Stimulated activated naive B cell treated with anti-CD40 and anti-IgM and Interleukin-4, amounts not matched to agents 10 μg/mL and 1 μg/mL and 100 μg/mL, for 72 hours (primary cell): ENCODE results near the gene WBP1.
A peak's percentile ranks its signal among the peaks of the same experiment; 100 is the strongest.
"Not testable (repeated sequence)": the region's sequence is repeated elsewhere in the genome, so short reads cannot be mapped to it uniquely, and the experiment has no call there.

Experiments used
- ATAC-seq, 2 donors: fragments of 150-1000 bp; cut with Tn5 transposase; replicated peaks; 2 replicates each; pipeline ENCODE4 v1.10.0; 2021; ENCODE audit warnings: moderate library complexity in 1 of 2
- DNase-seq: peaks from one replicate; pipeline ENCODE4 v3.0.0; 2021
- H3K27ac Mint-ChIP-seq: one replicate; pipeline ENCODE4 v1.8.0; 2022; ENCODE audit warnings: mild to moderate bottlenecking, mixed read lengths
- H3K27me3 Mint-ChIP-seq, 2 donors: one replicate each; pipeline ENCODE4 v1.8.0; 2022; ENCODE audit warnings: mixed read lengths in 2 of 2
- H3K36me3 Mint-ChIP-seq, 2 donors: one replicate each; pipeline ENCODE4 v1.8.0; 2022; ENCODE audit warnings: mixed read lengths in 2 of 2, mild to moderate bottlenecking in 1 of 2
- H3K4me1 Mint-ChIP-seq, 2 donors: one replicate each; pipeline ENCODE4 v1.8.0; 2022; ENCODE audit warnings: mixed read lengths in 2 of 2, mild to moderate bottlenecking in 1 of 2
- H3K4me3 Mint-ChIP-seq, 2 donors: one replicate each; pipeline ENCODE4 v1.8.0; 2022; ENCODE audit warnings: mild to moderate bottlenecking in 2 of 2, mixed read lengths in 2 of 2, moderate library complexity in 1 of 2
- H3K9me3 Mint-ChIP-seq, 2 donors: one replicate each; pipeline ENCODE4 v1.8.0; 2022; ENCODE audit warnings: mixed read lengths in 2 of 2, mild to moderate bottlenecking in 1 of 2

WBP1 gene

GRCh38 chr2:74457129-74457548 is 1.1 kb upstream of the WBP1 start:
- Mint-ChIP-seq H3K9me3 (no peaks in the 10 kb centered on the region), H3K27me3 (no peaks in the 10 kb centered on the region), H3K4me1 (peaks cover 40 to 54% of the 10 kb centered on the region in 2 donors), H3K27ac (peak overlapping the region; percentile 100), H3K4me3 (peak overlapping the region; percentile 84 to 94), H3K36me3 (peaks cover 18 to 44% of the 10 kb centered on the region in 2 donors)
- ATAC-seq: no peak
- no peak for DNase-seq

- Mint-ChIP-seq H3K4me3 (peak overlapping the region; percentile 84 to 94), H3K9me3 (no peaks in the 10 kb centered on the region), H3K36me3 (peaks cover 22 to 48% of the 10 kb centered on the region in 2 donors), H3K27me3 (no peaks in the 10 kb centered on the region), H3K4me1 (peaks cover 41 to 56% of the 10 kb centered on the region in 2 donors), H3K27ac (peak overlapping the region; percentile 100)
- DNase-seq: peak; percentile 77
- peak; percentile 52 to 56 for ATAC-seq
Measured at GRCh38 chr2:74457549-74458131, 598 bp upstream of the WBP1 start.

- peak overlapping the region; percentile 100 for H3K27ac Mint-ChIP-seq
- no peak for DNase-seq
- peak overlapping the region; percentile 84 to 94 for H3K4me3 Mint-ChIP-seq
- no peaks in the 10 kb centered on the region for H3K9me3 Mint-ChIP-seq
- H3K36me3 Mint-ChIP-seq: peaks cover 25 to 55% of the 10 kb centered on the region in 2 donors
- H3K27me3 Mint-ChIP-seq: no peaks in the 10 kb centered on the region
- H3K4me1 Mint-ChIP-seq: peaks cover 45 to 69% of the 10 kb centered on the region in 2 donors
- no peak for ATAC-seq
Measured at GRCh38 chr2:74458938-74459363, 713 bp downstream of the WBP1 start.

- peak overlapping the region; percentile 84 to 94 for H3K4me3 Mint-ChIP-seq
- H3K27ac Mint-ChIP-seq: peak overlapping the region; percentile 39
- not testable (repeated sequence) for ATAC-seq, H3K27me3 Mint-ChIP-seq, H3K9me3 Mint-ChIP-seq, DNase-seq
- H3K4me1 Mint-ChIP-seq: peaks cover 41 to 74% of the 10 kb centered on the region in 2 donors
- peaks cover 25 to 55% of the 10 kb centered on the region in 2 donors for H3K36me3 Mint-ChIP-seq
Measured at GRCh38 chr2:74459503-74460118, 1.4 kb downstream of the WBP1 start.

GRCh38 chr2:74460187-74460586 is 1.9 kb downstream of the WBP1 start:
- H3K4me1 Mint-ChIP-seq: peaks cover 39 to 71% of the 10 kb centered on the region in 2 donors
- H3K36me3 Mint-ChIP-seq: peaks cover 23 to 52% of the 10 kb centered on the region in 2 donors
- peak overlapping the region; percentile 84 to 94 for H3K4me3 Mint-ChIP-seq
- not testable (repeated sequence) for ATAC-seq, DNase-seq, H3K9me3 Mint-ChIP-seq, H3K27me3 Mint-ChIP-seq
- H3K27ac Mint-ChIP-seq: peak overlapping the region; percentile 39

- peaks cover 28 to 59% of the 10 kb centered on the region in 2 donors for H3K4me1 Mint-ChIP-seq
- H3K9me3 Mint-ChIP-seq: no peaks in the 10 kb centered on the region
- H3K27ac Mint-ChIP-seq: peak overlapping the region; percentile 73
Measured at GRCh38 chr2:74461187-74462053, 3.2 kb downstream of the WBP1 start.

GRCh38 chr2:74462054-74462785 is 4.0 kb downstream of the WBP1 start:
- Mint-ChIP-seq H3K4me3 (no peak overlapping the region), H3K36me3 (peaks cover 17 to 33% of the 10 kb centered on the region in 2 donors), H3K4me1 (peaks cover 23 to 51% of the 10 kb centered on the region in 2 donors), H3K27me3 (no peaks in the 10 kb centered on the region), H3K9me3 (no peaks in the 10 kb centered on the region), H3K27ac (peak overlapping the region; percentile 73)
- ATAC-seq: no peak
- no peak for DNase-seq

More at GRCh38 chr2:74461187-74462053, 3.2 kb downstream of the WBP1 start:
- no peak for DNase-seq
- Mint-ChIP-seq H3K36me3 (peaks cover 18 to 41% of the 10 kb centered on the region in 2 donors), H3K4me3 (no peak overlapping the region), H3K27me3 (no peaks in the 10 kb centered on the region)
- no peak for ATAC-seq

GRCh38 chr2:74462786-74463105 is 4.5 kb downstream of the WBP1 start:
- ATAC-seq: no peak
- Mint-ChIP-seq H3K4me3 (no peak overlapping the region), H3K4me1 (peaks cover 22 to 49% of the 10 kb centered on the region in 2 donors), H3K36me3 (peaks cover 16 to 32% of the 10 kb centered on the region in 2 donors), H3K27ac (peak overlapping the region; percentile 60), H3K27me3 (no peaks in the 10 kb centered on the region), H3K9me3 (no peaks in the 10 kb centered on the region)
- no peak for DNase-seq

- peak overlapping the region; percentile 90 for H3K27ac Mint-ChIP-seq
- H3K9me3 Mint-ChIP-seq: no peaks in the 10 kb centered on the region
- H3K36me3 Mint-ChIP-seq: peaks cover 16 to 32% of the 10 kb centered on the region in 2 donors
- H3K27me3 Mint-ChIP-seq: no peaks in the 10 kb centered on the region
- peaks cover 16 to 41% of the 10 kb centered on the region in 2 donors for H3K4me1 Mint-ChIP-seq
- H3K4me3 Mint-ChIP-seq: peak overlapping the region; percentile 95 to 100
- ATAC-seq: peak in 1 of 2 donors; percentile 6
- DNase-seq: no peak
Measured at GRCh38 chr2:74464406-74464805, 6.2 kb downstream of the WBP1 start.

- DNase-seq, H3K9me3 Mint-ChIP-seq, ATAC-seq, H3K27me3 Mint-ChIP-seq: not testable (repeated sequence)
- Mint-ChIP-seq H3K4me3 (peak overlapping the region in 1 of 2 donors; percentile 39), H3K4me1 (peaks cover 13 to 39% of the 10 kb centered on the region in 2 donors), H3K27ac (peak overlapping the region; percentile 91), H3K36me3 (peaks cover 24 to 36% of the 10 kb centered on the region in 2 donors)
Measured at GRCh38 chr2:74470742-74471141, 12.5 kb downstream of the WBP1 start.

- H3K27me3 Mint-ChIP-seq: no peaks in the 10 kb centered on the region
- no peak for DNase-seq
- ATAC-seq: peak; percentile 0 to 3
- peaks cover 24 to 37% of the 10 kb centered on the region in 2 donors for H3K36me3 Mint-ChIP-seq
- peak overlapping the region; percentile 97 to 98 for H3K4me3 Mint-ChIP-seq
- H3K9me3 Mint-ChIP-seq: no peaks in the 10 kb centered on the region
- H3K4me1 Mint-ChIP-seq: peaks cover 13 to 39% of the 10 kb centered on the region in 2 donors
- H3K27ac Mint-ChIP-seq: peak overlapping the region; percentile 99
Measured at GRCh38 chr2:74471332-74472065, 13.3 kb downstream of the WBP1 start.

- H3K27me3 Mint-ChIP-seq: no peaks in the 10 kb centered on the region
- peaks cover 13 to 40% of the 10 kb centered on the region in 2 donors for H3K4me1 Mint-ChIP-seq
- H3K27ac Mint-ChIP-seq: peak within 1 kb of the TSS; percentile 99
- peaks cover 24 to 38% of the 10 kb centered on the region in 2 donors for H3K36me3 Mint-ChIP-seq
- H3K9me3 Mint-ChIP-seq: no peaks in the 10 kb centered on the region
- H3K4me3 Mint-ChIP-seq: peak within 1 kb of the TSS; percentile 97 to 98
- ATAC-seq (peak; percentile 95 to 97), DNase-seq (peak; percentile 92)
Measured at GRCh38 chr2:74472086-74472944, 14.1 kb downstream of the WBP1 start, which contains the start of gene MRPL53. TSS of gene MRPL53 (minus strand) at chr2:74472680. CDS start at chr2:74472660, 20 bp downstream.
